IgD-negative memory B cell (primary cell): ENCODE data around the gene SP7. TPM values are rescaled to one million over a fixed set of nuclear protein-coding genes. Genes with fewer than 3 reads are reported as not detected.
A peak's percentile ranks its signal among the peaks of the same experiment; 100 is the strongest.
"Not testable (repeated sequence)": the region's sequence is repeated elsewhere in the genome, so short reads cannot be mapped to it uniquely, and the experiment has no call there.

Experiments
- H3K27ac Mint-ChIP-seq, 3 donors: one replicate each; pipeline ENCODE4 v1.8.0; 2020 to 2022; ENCODE audit warnings: mild to moderate bottlenecking in 3 of 3, mixed read lengths in 3 of 3, moderate library complexity in 1 of 3
- H3K27me3 Mint-ChIP-seq: one replicate; pipeline ENCODE4 v1.8.0; 2021; ENCODE audit warnings: mixed read lengths
- H3K36me3 Mint-ChIP-seq: one replicate; pipeline ENCODE4 v1.8.0; 2020; ENCODE audit warnings: mild to moderate bottlenecking, mixed read lengths
- H3K4me1 Mint-ChIP-seq, 3 donors: one replicate each; pipeline ENCODE4 v1.8.0; 2020 to 2022; ENCODE audit warnings: mixed read lengths in 3 of 3, mild to moderate bottlenecking in 1 of 3
- H3K4me3 Mint-ChIP-seq, 4 donors: one replicate each; pipeline ENCODE4 v1.8.0; 2020 to 2022; ENCODE audit warnings: mild to moderate bottlenecking in 4 of 4, mixed read lengths in 4 of 4, moderate library complexity in 3 of 4
- H3K9me3 Mint-ChIP-seq, 3 donors: one replicate each; pipeline ENCODE4 v1.8.0; 2020 to 2021; ENCODE audit warnings: mixed read lengths in 3 of 3, mild to moderate bottlenecking in 1 of 3
- polyA plus RNA-seq: library from polyadenylated mRNA; unstranded; fragments of 300-500 nt; fragmentation: Illumina TruSeq; gene quantifications from one replicate; pipeline ENCODE4 v1.2.3, GENCODE V29; 2021

The SP7 gene
- polyA plus RNA-seq, 1 donor from 2014 or later, result not detected

GRCh38 chr12:53338017-53338416 lies 1.9 kb upstream of the SP7 start:
- Mint-ChIP-seq H3K9me3 (no peaks in the 10 kb centered on the region), H3K4me3 (peak overlapping the region in 1 of 4 donors; percentile 17), H3K27me3 (peaks cover 33% of the 10 kb centered on the region), H3K27ac (peak overlapping the region in 1 of 3 donors; percentile 76), H3K36me3 (peaks cover 1% of the 10 kb centered on the region), H3K4me1 (peaks cover 0 to 11% (median 1%) of the 10 kb centered on the region in 3 donors)

- Mint-ChIP-seq H3K27me3 (peaks cover 32% of the 10 kb centered on the region), H3K4me1 (peaks cover 0 to 11% (median 0%) of the 10 kb centered on the region in 3 donors), H3K4me3 (no peak overlapping the region), H3K9me3 (no peaks in the 10 kb centered on the region), H3K27ac (peak overlapping the region in 1 of 3 donors; percentile 70), H3K36me3 (no peaks in the 10 kb centered on the region)
These were observed 1.3 kb downstream of the SP7 start for GRCh38 chr12:53334822-53335221.

- Mint-ChIP-seq H3K9me3 (no peaks in the 10 kb centered on the region), H3K4me3 (no peak overlapping the region), H3K27me3 (peaks cover 35% of the 10 kb centered on the region), H3K4me1 (peaks cover 0 to 11% (median 0%) of the 10 kb centered on the region in 3 donors), H3K27ac (no peak overlapping the region), H3K36me3 (no peaks in the 10 kb centered on the region)
These were observed 2.3 kb downstream of the SP7 start for GRCh38 chr12:53333845-53334244.

GRCh38 chr12:53333289-53333688 lies 2.9 kb downstream of the SP7 start:
- no peak overlapping the region for H3K27ac Mint-ChIP-seq
- H3K27me3 Mint-ChIP-seq, result peaks cover 31% of the 10 kb centered on the region
- no peaks in the 10 kb centered on the region for H3K9me3 Mint-ChIP-seq
- peaks cover 0 to 11% (median 0%) of the 10 kb centered on the region in 3 donors for H3K4me1 Mint-ChIP-seq
- H3K4me3 Mint-ChIP-seq, result no peak overlapping the region
- H3K36me3 Mint-ChIP-seq, result no peaks in the 10 kb centered on the region

GRCh38 chr12:53332744-53333143 lies 3.4 kb downstream of the SP7 start:
- H3K4me1 Mint-ChIP-seq, result peaks cover 0 to 8% (median under 1%) of the 10 kb centered on the region in 3 donors
- no peaks in the 10 kb centered on the region for H3K36me3 Mint-ChIP-seq
- H3K4me3 Mint-ChIP-seq, result no peak overlapping the region
- peaks cover 28% of the 10 kb centered on the region for H3K27me3 Mint-ChIP-seq
- no peaks in the 10 kb centered on the region for H3K9me3 Mint-ChIP-seq
- H3K27ac Mint-ChIP-seq, result no peak overlapping the region

GRCh38 chr12:53332339-53332738 lies 3.8 kb downstream of the SP7 start:
- not testable (repeated sequence) for H3K9me3 Mint-ChIP-seq, H3K27ac Mint-ChIP-seq, H3K4me3 Mint-ChIP-seq, H3K4me1 Mint-ChIP-seq, H3K36me3 Mint-ChIP-seq
- peaks cover 27% of the 10 kb centered on the region for H3K27me3 Mint-ChIP-seq

- Mint-ChIP-seq H3K27me3 (peaks cover 18% of the 10 kb centered on the region), H3K27ac (no peak overlapping the region), H3K36me3 (no peaks in the 10 kb centered on the region), H3K4me3 (peak overlapping the region in 1 of 4 donors; percentile 49), H3K4me1 (peaks cover 2 to 8% (median 6%) of the 10 kb centered on the region in 3 donors), H3K9me3 (peaks cover 0 to 1% (median 0%) of the 10 kb centered on the region in 3 donors)
These were observed 5.5 kb downstream of the SP7 start for GRCh38 chr12:53330671-53331070.

- Mint-ChIP-seq H3K36me3 (no peaks in the 10 kb centered on the region), H3K9me3 (peaks cover 0 to 1% (median 0%) of the 10 kb centered on the region in 3 donors), H3K4me1 (peaks cover 12 to 20% (median 13%) of the 10 kb centered on the region in 3 donors), H3K4me3 (peak overlapping the region in 2 of 4 donors; percentile 62 to 72), H3K27ac (peak overlapping the region in 1 of 3 donors; percentile 9), H3K27me3 (peaks cover 13% of the 10 kb centered on the region)
These were observed 8.1 kb downstream of the SP7 start for GRCh38 chr12:53328043-53328435.

GRCh38 chr12:53327435-53328042 lies 8.6 kb downstream of the SP7 start:
- Mint-ChIP-seq H3K4me3 (peak overlapping the region in 2 of 4 donors; percentile 62 to 72), H3K27ac (peak overlapping the region in 1 of 3 donors; percentile 9), H3K4me1 (peaks cover 12 to 23% (median 15%) of the 10 kb centered on the region in 3 donors), H3K9me3 (peaks cover 0 to 1% (median 0%) of the 10 kb centered on the region in 3 donors), H3K27me3 (peaks cover 12% of the 10 kb centered on the region), H3K36me3 (no peaks in the 10 kb centered on the region)

- H3K27me3 Mint-ChIP-seq, result peaks cover 12% of the 10 kb centered on the region
- peak overlapping the region in 1 of 3 donors; percentile 49 for H3K27ac Mint-ChIP-seq
These were observed 9.5 kb downstream of the SP7 start for GRCh38 chr12:53326460-53327185.

GRCh38 chr12:53325511-53326061 lies 10.6 kb downstream of the SP7 start:
- no peaks in the 10 kb centered on the region for H3K36me3 Mint-ChIP-seq
- peak overlapping the region in 2 of 3 donors; percentile 49 to 59 for H3K27ac Mint-ChIP-seq
- peaks cover 20 to 35% (median 27%) of the 10 kb centered on the region in 3 donors for H3K4me1 Mint-ChIP-seq
- H3K9me3 Mint-ChIP-seq, result peaks cover 0 to 1% (median 0%) of the 10 kb centered on the region in 3 donors
- peak overlapping the region; percentile 83 to 99 (median 92) for H3K4me3 Mint-ChIP-seq
- H3K27me3 Mint-ChIP-seq, result peaks cover 12% of the 10 kb centered on the region

More at GRCh38 chr12:53326460-53327185, 9.5 kb downstream of the SP7 start:
- Mint-ChIP-seq H3K9me3 (peaks cover 0 to 1% (median 0%) of the 10 kb centered on the region in 3 donors), H3K4me1 (peaks cover 12 to 26% (median 17%) of the 10 kb centered on the region in 3 donors), H3K4me3 (peak overlapping the region; percentile 49 to 95 (median 82)), H3K36me3 (no peaks in the 10 kb centered on the region)

- peak overlapping the region; percentile 83 to 99 (median 97) for H3K4me3 Mint-ChIP-seq
These were observed 11.2 kb downstream of the SP7 start for GRCh38 chr12:53324779-53325510.

GRCh38 chr12:53324113-53324778 lies 11.9 kb downstream of the SP7 start:
- Mint-ChIP-seq H3K9me3 (peaks cover 0 to 1% (median 0%) of the 10 kb centered on the region in 3 donors), H3K4me3 (peak overlapping the region; percentile 83 to 99 (median 97)), H3K4me1 (peaks cover 20 to 39% (median 31%) of the 10 kb centered on the region in 3 donors), H3K27me3 (peaks cover 9% of the 10 kb centered on the region), H3K27ac (peak overlapping the region; percentile 84 to 94 (median 94)), H3K36me3 (no peaks in the 10 kb centered on the region)

More at GRCh38 chr12:53324779-53325510, 11.2 kb downstream of the SP7 start:
- Mint-ChIP-seq H3K27me3 (peaks cover 11% of the 10 kb centered on the region), H3K9me3 (peaks cover 0 to 1% (median 0%) of the 10 kb centered on the region in 3 donors), H3K36me3 (no peaks in the 10 kb centered on the region), H3K27ac (peak overlapping the region; percentile 84 to 94 (median 94)), H3K4me1 (peaks cover 20 to 39% (median 31%) of the 10 kb centered on the region in 3 donors)
